ENCODE results near the gene DHCR24.

Gene DHCR24

DNA sequence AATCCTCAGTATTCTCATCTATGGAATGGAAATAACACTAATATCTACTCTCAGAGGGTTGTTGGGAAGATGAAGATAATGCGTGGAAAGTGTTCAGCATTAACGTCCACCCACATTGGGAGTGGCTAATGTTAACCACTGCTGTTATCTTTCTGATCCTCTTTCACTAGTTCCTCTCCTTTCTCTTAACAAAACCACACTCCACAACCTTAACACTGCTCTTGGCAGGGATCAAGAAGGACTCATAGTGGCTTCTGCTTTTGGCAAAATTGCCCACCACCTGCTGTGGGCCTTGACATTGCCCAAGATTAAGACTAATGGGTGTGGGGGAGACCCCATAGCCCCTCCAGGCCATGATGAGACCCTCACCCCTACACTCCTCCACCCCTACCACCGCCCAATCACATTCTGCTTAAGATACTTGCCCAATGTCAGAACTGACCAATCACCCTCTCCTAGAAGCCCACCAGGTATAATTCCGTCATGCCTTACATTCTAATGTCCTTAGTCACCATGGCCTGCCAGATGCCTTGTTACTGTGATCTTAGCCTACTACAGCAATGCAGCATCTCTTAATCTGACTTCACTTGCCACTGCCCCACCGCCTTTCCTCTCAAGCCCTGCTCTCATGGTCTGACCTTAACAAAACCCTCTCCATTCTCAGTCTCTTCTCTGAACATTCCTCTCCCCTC is 27.1 kb downstream of the DHCR24 start:
- TF ChIP-seq RAD21 (IDR thresholded peaks at IDR 0.05; ENCODE audit: low read depth): no peak
- peak; percentile 79; the same call in 1 of the 2 replicates for TF ChIP-seq ZBTB7A (IDR thresholded peaks at IDR 0.05; ENCODE audit: low read depth)
- no peak for TF ChIP-seq YY1 (IDR thresholded peaks at IDR 0.05; ENCODE audit: low read depth)

DNA sequence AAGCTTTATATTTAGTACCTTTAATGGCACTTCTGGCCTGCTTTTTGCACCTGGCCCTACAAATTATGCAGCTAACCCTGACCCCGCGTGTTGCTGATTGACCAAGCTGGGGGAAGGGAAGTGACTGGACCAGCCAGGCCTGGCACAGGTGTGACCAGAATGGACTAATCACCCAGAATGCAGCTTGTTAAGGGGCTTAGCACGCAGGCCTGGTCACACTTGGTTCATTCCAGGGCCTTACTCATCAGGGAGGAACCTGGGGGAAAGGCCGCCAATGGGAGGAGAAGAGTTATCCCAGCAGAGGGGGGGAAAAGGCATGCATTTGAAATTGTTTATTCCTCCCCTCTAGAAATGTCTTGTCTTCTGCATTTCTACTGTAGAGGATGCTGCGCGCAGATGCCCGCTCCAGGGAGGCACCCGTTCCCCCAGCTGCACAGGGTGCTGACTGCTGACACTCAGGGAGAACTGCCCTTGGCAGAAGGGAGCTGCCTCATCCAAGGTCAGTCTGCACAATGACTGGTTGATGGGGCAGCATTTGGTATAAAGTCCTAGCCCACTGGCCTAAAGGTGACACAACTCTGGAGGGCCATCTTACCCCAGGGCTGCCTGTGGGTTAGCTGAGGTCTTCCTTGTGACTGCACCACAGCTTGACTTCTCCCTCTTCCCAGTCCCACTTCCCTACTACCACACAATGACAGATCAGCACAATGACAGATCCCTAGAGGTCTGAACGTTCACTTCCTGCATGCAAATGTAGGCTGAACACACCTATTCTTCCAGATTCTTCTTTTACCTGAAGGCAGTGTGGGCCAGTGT is 29.0 kb downstream of the DHCR24 start:
- TF ChIP-seq TEAD4 (IDR thresholded peaks at IDR 0.05): 0 out of 2 replicates have a peak, but pooled peaks have one; percentile 29
- TF ChIP-seq, protein P1, sequence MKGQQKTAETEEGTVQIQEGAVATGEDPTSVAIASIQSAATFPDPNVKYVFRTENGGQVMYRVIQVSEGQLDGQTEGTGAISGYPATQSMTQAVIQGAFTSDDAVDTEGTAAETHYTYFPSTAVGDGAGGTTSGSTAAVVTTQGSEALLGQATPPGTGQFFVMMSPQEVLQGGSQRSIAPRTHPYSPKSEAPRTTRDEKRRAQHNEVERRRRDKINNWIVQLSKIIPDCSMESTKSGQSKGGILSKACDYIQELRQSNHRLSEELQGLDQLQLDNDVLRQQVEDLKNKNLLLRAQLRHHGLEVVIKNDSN (IDR thresholded peaks at IDR 0.05): no peak
- TF ChIP-seq, protein P2, sequence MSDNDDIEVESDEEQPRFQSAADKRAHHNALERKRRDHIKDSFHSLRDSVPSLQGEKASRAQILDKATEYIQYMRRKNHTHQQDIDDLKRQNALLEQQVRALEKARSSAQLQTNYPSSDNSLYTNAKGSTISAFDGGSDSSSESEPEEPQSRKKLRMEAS (IDR thresholded peaks at IDR 0.05): peak; percentile 45

DNA sequence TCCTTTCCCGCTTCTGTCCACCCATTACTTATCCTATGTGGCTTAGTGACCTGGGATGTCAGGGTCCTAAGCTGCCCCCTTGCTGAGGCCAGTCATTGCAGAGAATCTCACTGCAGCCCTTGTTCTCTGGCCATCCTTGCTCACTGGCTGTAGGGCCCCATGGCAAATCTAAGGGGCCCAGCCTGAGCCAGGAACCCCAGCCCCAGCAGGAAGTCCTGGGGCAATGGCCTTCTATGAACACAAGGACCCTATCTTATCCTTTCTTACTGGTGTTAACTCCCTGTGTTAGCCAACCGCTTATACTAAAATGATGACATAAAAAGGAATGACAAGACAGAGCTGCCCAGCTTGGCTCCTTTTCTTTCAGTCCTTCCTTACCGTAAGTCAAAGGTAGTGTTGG is 29.9 kb downstream of the DHCR24 start:
- TF ChIP-seq CREB1 (IDR thresholded peaks at IDR 0.05; ENCODE audit: low read depth) (no peak), EGR1 (IDR thresholded peaks at IDR 0.05) (no peak), TEAD4 (IDR thresholded peaks at IDR 0.05) (no peak), NFIC (IDR thresholded peaks at IDR 0.05) (no peak), RAD21 (IDR thresholded peaks at IDR 0.05; ENCODE audit: low read depth) (no peak), EP300 (IDR thresholded peaks at IDR 0.05; ENCODE audit: borderline replicate concordance) (no peak), FOXM1 (IDR thresholded peaks at IDR 0.05; ENCODE audit: borderline replicate concordance, low read depth) (no peak), ZBTB7A (IDR thresholded peaks at IDR 0.05; ENCODE audit: low read depth) (no peak), CEBPB (IDR thresholded peaks at IDR 0.05) (no peak), YY1 (IDR thresholded peaks at IDR 0.05; ENCODE audit: low read depth) (no peak), TAF1 (IDR thresholded peaks at IDR 0.05; ENCODE audit: low read depth) (no peak), TCF12 (IDR thresholded peaks at IDR 0.05; ENCODE audit: low read depth) (no peak)
- TF ChIP-seq, protein P3, sequence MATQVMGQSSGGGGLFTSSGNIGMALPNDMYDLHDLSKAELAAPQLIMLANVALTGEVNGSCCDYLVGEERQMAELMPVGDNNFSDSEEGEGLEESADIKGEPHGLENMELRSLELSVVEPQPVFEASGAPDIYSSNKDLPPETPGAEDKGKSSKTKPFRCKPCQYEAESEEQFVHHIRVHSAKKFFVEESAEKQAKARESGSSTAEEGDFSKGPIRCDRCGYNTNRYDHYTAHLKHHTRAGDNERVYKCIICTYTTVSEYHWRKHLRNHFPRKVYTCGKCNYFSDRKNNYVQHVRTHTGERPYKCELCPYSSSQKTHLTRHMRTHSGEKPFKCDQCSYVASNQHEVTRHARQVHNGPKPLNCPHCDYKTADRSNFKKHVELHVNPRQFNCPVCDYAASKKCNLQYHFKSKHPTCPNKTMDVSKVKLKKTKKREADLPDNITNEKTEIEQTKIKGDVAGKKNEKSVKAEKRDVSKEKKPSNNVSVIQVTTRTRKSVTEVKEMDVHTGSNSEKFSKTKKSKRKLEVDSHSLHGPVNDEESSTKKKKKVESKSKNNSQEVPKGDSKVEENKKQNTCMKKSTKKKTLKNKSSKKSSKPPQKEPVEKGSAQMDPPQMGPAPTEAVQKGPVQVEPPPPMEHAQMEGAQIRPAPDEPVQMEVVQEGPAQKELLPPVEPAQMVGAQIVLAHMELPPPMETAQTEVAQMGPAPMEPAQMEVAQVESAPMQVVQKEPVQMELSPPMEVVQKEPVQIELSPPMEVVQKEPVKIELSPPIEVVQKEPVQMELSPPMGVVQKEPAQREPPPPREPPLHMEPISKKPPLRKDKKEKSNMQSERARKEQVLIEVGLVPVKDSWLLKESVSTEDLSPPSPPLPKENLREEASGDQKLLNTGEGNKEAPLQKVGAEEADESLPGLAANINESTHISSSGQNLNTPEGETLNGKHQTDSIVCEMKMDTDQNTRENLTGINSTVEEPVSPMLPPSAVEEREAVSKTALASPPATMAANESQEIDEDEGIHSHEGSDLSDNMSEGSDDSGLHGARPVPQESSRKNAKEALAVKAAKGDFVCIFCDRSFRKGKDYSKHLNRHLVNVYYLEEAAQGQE (IDR thresholded peaks at IDR 0.05; ENCODE audit: low read depth): no peak
- TF ChIP-seq, protein P1 (IDR thresholded peaks at IDR 0.05): no peak
- TF ChIP-seq, protein P2 (IDR thresholded peaks at IDR 0.05): no peak

DNA sequence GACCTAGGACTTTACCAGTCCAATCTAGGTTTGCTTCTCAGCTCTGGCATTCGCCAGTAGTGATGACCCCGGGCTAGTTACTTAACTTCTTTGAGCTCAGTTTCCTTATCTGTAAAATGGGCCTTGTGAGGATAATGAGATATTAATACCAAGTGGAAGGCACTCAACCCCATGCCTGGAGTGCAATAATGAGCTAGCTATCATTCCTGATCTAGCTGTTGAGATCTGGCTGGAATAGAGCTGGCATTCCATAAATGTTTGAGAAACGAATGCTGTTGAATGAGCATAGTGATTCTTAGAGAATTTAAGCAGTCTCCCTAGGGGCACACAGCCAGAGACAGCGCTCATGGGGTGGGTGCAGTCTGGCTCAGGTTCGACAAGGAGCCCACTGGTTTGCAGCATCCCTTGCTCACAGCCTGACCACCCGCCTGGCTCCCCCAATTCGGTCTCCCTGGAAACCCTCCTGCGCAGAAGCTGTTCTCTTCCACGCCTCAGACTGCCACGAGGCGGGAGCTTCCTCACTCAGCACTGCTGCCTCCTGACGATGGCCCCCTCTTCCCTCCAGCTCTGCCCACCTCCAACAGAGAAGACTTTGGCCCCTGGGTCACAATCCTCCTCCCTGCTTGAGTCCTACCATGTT is 32.5 kb downstream of the DHCR24 start:
- TF ChIP-seq NFIC (IDR thresholded peaks at IDR 0.05) (no peak), EP300 (IDR thresholded peaks at IDR 0.05; ENCODE audit: borderline replicate concordance) (no peak), FOXM1 (IDR thresholded peaks at IDR 0.05; ENCODE audit: borderline replicate concordance, low read depth) (no peak), CREB1 (IDR thresholded peaks at IDR 0.05; ENCODE audit: low read depth) (no peak), ZBTB7A (IDR thresholded peaks at IDR 0.05; ENCODE audit: low read depth) (no peak), TCF12 (IDR thresholded peaks at IDR 0.05; ENCODE audit: low read depth) (no peak), TEAD4 (IDR thresholded peaks at IDR 0.05) (no peak), YY1 (IDR thresholded peaks at IDR 0.05; ENCODE audit: low read depth) (no peak), EGR1 (IDR thresholded peaks at IDR 0.05) (no peak), TAF1 (IDR thresholded peaks at IDR 0.05; ENCODE audit: low read depth) (no peak), CEBPB (IDR thresholded peaks at IDR 0.05) (no peak), RAD21 (IDR thresholded peaks at IDR 0.05; ENCODE audit: low read depth) (no peak)
- TF ChIP-seq, protein P3 (IDR thresholded peaks at IDR 0.05; ENCODE audit: low read depth): no peak
- TF ChIP-seq, protein P1 (IDR thresholded peaks at IDR 0.05): no peak
- TF ChIP-seq, protein P2 (IDR thresholded peaks at IDR 0.05): no peak

All from Ishikawa (cell line).